Adrenal gland (tissue), 5 donors: ENCODE results near the gene SPOCK1.

ENCODE experiments used
- CTCF ChIP-seq, 6 experiments: fragments of 450-650 bp in 4 of 6; fragments of 200-600 bp in 2 of 6; sonication (generic) in 1 of 6; IDR thresholded peaks; 1 replicate in 5 of 6; 2 replicates in 1 of 6; pipeline versions ENCODE4 v1.5.1 to v1.8.0; 2016 to 2021; ENCODE audit warnings: antibody characterized with exemption in 6 of 6, mild to moderate bottlenecking in 2 of 6, moderate library complexity in 1 of 6
- POLR2A ChIP-seq, 2 donors: fragments of 450-650 bp; IDR thresholded peaks; one replicate each; pipeline ENCODE4 v1.6.1; 2017; ENCODE audit warnings: antibody characterized with exemption in 2 of 2, mild to moderate bottlenecking in 2 of 2, moderate library complexity in 1 of 2
- donor health status: DM: no; HTN: no; CAD: no.

GRCh38 chr5:137086342-137086741, 412.8 kb downstream of the SPOCK1 start:
- no peak for TF ChIP-seq CTCF (IDR thresholded peaks at IDR 0.05)
- TF ChIP-seq POLR2A (IDR thresholded peaks at IDR 0.05) = no peak
